Body of pancreas (tissue), 4 donors: Measurements from ENCODE around the gene ANKS1A. TPM values are rescaled to one million over a fixed set of nuclear protein-coding genes. Genes with fewer than 3 reads are reported as not detected.

Experiments used
- ATAC-seq: fragments of 150-250 bp; one replicate; pipeline ENCODE4 v1.9.1; 2016
- DNase-seq, 4 donors: peaks; one replicate each; pipeline ENCODE4 v3.0.0-alpha.2; 2019
- H3K27ac ChIP-seq, 4 donors: fragments of 200-600 bp; sonication (generic); 1 replicate in 3 of 4; 2 replicates in 1 of 4; pipeline versions ENCODE4 v1.5.1 to v1.6.1; 2016 to 2019; ENCODE audit warnings: mild to moderate bottlenecking in 1 of 4, mixed read lengths in 1 of 4, moderate library complexity in 1 of 4
- H3K27me3 ChIP-seq, 2 donors: fragments of 200-600 bp; sonication (generic); one replicate each; pipeline ENCODE4 v1.6.0; 2016; ENCODE audit warnings: mild to moderate bottlenecking in 1 of 2
- H3K36me3 ChIP-seq, 2 donors: fragments of 200-600 bp; sonication (generic); replicated peaks in 1 of 2; 2 replicates each; pipeline ENCODE4 v1.5.1; 2016; ENCODE audit warnings: low read depth in 2 of 2; ENCODE audit not compliant: insufficient read depth in 1 of 2
- H3K4me1 ChIP-seq: fragments of 200-600 bp; sonication (generic); one replicate; pipeline ENCODE4 v1.6.0; 2016
- H3K4me3 ChIP-seq, 2 donors: fragments of 200-600 bp; sonication (generic); 1 replicate in 1 of 2; 2 replicates in 1 of 2; pipeline ENCODE4 v1.5.1; 2016 to 2019
- H3K9me3 ChIP-seq, 3 donors: fragments of 200-600 bp; sonication (generic); 1 replicate in 2 of 3; 2 replicates in 1 of 3; pipeline ENCODE4 v1.5.1; 2016
- POLR2A ChIP-seq, 3 donors: fragments of 450-650 bp; IDR thresholded peaks; one replicate each; pipeline ENCODE4 v1.6.1; 2016; ENCODE audit warnings: antibody characterized with exemption in 3 of 3, mild to moderate bottlenecking in 2 of 3
- WGBS, 2 donors: methylation state at CpG; one replicate each; pipeline ENCODE4 v1.1.5; 2017; 5-methylcytosine and 5-hydroxymethylcytosine counted together
- intact Hi-C: fragments of 100-400 bp; cut with DNase I; formaldehyde crosslinking; loops from one replicate; pipeline ENCODE4 v1.15.1; 2023
- total RNA-seq, 2 donors: library from RNA; depleted of rRNA; stranded (reverse); fragments of >200 nt; gene quantifications; one replicate each; pipeline ENCODE4 v1.1.0, GENCODE V29; 2016
- TF ChIP-seq, protein P1 (sequence below), 7 experiments: fragments of 450-650 bp in 4 of 7; fragments of 200-600 bp in 3 of 7; sonication (generic) in 3 of 7; IDR thresholded peaks; one replicate each; pipeline ENCODE4 v1.5.1; 2016 to 2019; ENCODE audit warnings: antibody characterized with exemption in 7 of 7

Gene ANKS1A
- total RNA-seq, 2 donors from 2014 or later: 14.3 to 17.1 TPM

GRCh38 chr6:34906826-34907225 lies 17.8 kb downstream of the ANKS1A start:
- no peak for ATAC-seq
- TF ChIP-seq, protein P1, sequence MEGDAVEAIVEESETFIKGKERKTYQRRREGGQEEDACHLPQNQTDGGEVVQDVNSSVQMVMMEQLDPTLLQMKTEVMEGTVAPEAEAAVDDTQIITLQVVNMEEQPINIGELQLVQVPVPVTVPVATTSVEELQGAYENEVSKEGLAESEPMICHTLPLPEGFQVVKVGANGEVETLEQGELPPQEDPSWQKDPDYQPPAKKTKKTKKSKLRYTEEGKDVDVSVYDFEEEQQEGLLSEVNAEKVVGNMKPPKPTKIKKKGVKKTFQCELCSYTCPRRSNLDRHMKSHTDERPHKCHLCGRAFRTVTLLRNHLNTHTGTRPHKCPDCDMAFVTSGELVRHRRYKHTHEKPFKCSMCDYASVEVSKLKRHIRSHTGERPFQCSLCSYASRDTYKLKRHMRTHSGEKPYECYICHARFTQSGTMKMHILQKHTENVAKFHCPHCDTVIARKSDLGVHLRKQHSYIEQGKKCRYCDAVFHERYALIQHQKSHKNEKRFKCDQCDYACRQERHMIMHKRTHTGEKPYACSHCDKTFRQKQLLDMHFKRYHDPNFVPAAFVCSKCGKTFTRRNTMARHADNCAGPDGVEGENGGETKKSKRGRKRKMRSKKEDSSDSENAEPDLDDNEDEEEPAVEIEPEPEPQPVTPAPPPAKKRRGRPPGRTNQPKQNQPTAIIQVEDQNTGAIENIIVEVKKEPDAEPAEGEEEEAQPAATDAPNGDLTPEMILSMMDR (IDR thresholded peaks at IDR 0.05): no peak
- TF ChIP-seq POLR2A (IDR thresholded peaks at IDR 0.05): no peak
- Histone ChIP-seq H3K27me3 (no peaks in the 10 kb centered on the region), H3K4me3 (no peak overlapping the region), H3K4me1 (peaks cover 36% of the 10 kb centered on the region), H3K36me3 (no peaks in the 10 kb centered on the region), H3K27ac (no peak overlapping the region), H3K9me3 (no peaks in the 10 kb centered on the region)
- 84 to 94% methylated on average over 2 of the region's 2 CpGs for WGBS, 2 donors
- no peak for DNase-seq
- intact Hi-C loops: no loop called here

- Histone ChIP-seq H3K27me3 (no peaks in the 10 kb centered on the region), H3K4me3 (no peak overlapping the region), H3K36me3 (no peaks in the 10 kb centered on the region), H3K9me3 (no peaks in the 10 kb centered on the region), H3K27ac (no peak overlapping the region), H3K4me1 (peaks cover 30% of the 10 kb centered on the region)
- WGBS, 2 donors: 80 to 91% methylated on average over 3 of the region's 3 CpGs
- TF ChIP-seq POLR2A (IDR thresholded peaks at IDR 0.05): no peak
- TF ChIP-seq, protein P1 (IDR thresholded peaks at IDR 0.05): no peak
- no peak for ATAC-seq
- intact Hi-C loops: no loop called here
- DNase-seq: no peak
These were observed 19.1 kb downstream of the ANKS1A start for GRCh38 chr6:34908194-34908593.

DNA sequence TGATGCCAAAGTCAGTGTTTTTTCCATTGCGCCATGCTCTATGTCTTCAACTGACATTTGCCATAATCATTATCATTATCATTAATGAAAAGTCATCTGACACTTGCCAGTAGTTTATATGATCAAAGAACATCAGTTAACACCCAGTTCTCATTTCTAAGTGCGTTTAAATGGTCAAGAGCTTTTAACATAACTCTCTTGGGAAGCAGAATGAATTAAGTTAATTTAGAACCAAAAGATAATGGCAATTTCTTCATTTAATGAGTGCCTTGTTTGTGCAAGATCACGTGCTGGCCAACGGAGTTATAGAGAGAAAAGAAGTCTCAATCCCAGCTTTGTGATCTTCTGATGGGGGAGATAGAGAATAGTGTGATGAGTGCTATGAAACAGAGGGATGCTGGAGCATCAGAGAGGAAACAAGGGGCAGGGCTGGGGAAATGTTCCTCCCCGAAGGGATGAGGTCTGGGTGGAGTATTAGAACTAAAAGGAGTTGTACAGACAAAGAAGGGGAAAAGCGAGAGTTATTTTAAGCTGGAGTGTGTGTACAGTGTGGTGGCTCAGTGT lies 20.3 kb downstream of the ANKS1A start:
- intact Hi-C loops: no loop called here
- no peak for ATAC-seq
- H3K9me3 ChIP-seq: no peaks in the 10 kb centered on the region
- H3K4me1 ChIP-seq: peaks cover 30% of the 10 kb centered on the region
- no peak for DNase-seq
- H3K36me3 ChIP-seq: no peaks in the 10 kb centered on the region
- H3K27ac ChIP-seq: no peak overlapping the region
- H3K4me3 ChIP-seq: no peak overlapping the region
- no peaks in the 10 kb centered on the region for H3K27me3 ChIP-seq
- 86 to 89% methylated on average over 6 of the region's 6 CpGs for WGBS, 2 donors
- TF ChIP-seq, protein P1 (IDR thresholded peaks at IDR 0.05): no peak
- TF ChIP-seq POLR2A (IDR thresholded peaks at IDR 0.05): no peak

GRCh38 chr6:34911822-34912221 lies 22.8 kb downstream of the ANKS1A start:
- Histone ChIP-seq H3K27ac (no peak overlapping the region), H3K36me3 (no peaks in the 10 kb centered on the region), H3K4me1 (peaks cover 30% of the 10 kb centered on the region), H3K9me3 (no peaks in the 10 kb centered on the region), H3K4me3 (no peak overlapping the region), H3K27me3 (no peaks in the 10 kb centered on the region)
- intact Hi-C loops: no loop called here
- TF ChIP-seq, protein P1 (IDR thresholded peaks at IDR 0.05): no peak
- TF ChIP-seq POLR2A (IDR thresholded peaks at IDR 0.05): no peak
- DNase-seq: no peak
- 79 to 81% methylated on average over 5 of the region's 5 CpGs for WGBS, 2 donors
- no peak for ATAC-seq
